HepG2 (cell line): ENCODE data around the gene MACROD2. TPM values are rescaled to one million over a fixed set of nuclear protein-coding genes. Genes with fewer than 3 reads are reported as not detected.

Experiments used
- ATF4 ChIP-seq, 2 experiments: fragments of 450-650 bp in 1 of 2; sonication (generic) in 1 of 2; formaldehyde crosslinking; IDR thresholded peaks; 2 replicates each; pipeline versions ENCODE4 v1.5.0 to v1.8.0; 2020 to 2022; ENCODE audit warnings: mild to moderate bottlenecking in 1 of 2, missing genetic modification reagents in 1 of 2
- CREB1 ChIP-seq, 2 experiments: fragments of 450-650 bp in 1 of 2; IDR thresholded peaks; 2 replicates each; pipeline ENCODE4 v1.6.1; 2016 to 2017; ENCODE audit warnings: control low read depth in 1 of 2, mild to moderate bottlenecking in 1 of 2, missing compliant biosample characterization in 1 of 2, missing genetic modification characterization in 1 of 2
- FOXA1 ChIP-seq, 2 experiments: fragments of 450-650 bp in 1 of 2; sonication (generic) in 1 of 2; formaldehyde crosslinking in 1 of 2; IDR thresholded peaks; 2 replicates each; pipeline versions ENCODE4 v1.4.0 to v1.6.1; 2016 to 2020; ENCODE audit warnings: missing genetic modification reagents in 1 of 2
- HNF1B ChIP-seq: sonication (generic); formaldehyde crosslinking; IDR thresholded peaks from 2 replicates; pipeline ENCODE4 v1.5.1; 2020; ENCODE audit warnings: mild to moderate bottlenecking, moderate library complexity, missing genetic modification reagents
- LCORL ChIP-seq, 2 experiments: fragments of 450-650 bp in 1 of 2; sonication (generic) in 1 of 2; formaldehyde crosslinking in 1 of 2; IDR thresholded peaks; 2 replicates each; pipeline versions ENCODE4 v1.5.0 to v1.6.1; 2017 to 2020; ENCODE audit warnings: antibody characterized with exemption in 1 of 2, missing genetic modification reagents in 1 of 2
- MATR3 ChIP-seq: sonication (generic); formaldehyde crosslinking; IDR thresholded peaks from 2 replicates; pipeline ENCODE4 v1.4.0; 2020; ENCODE audit warnings: missing genetic modification reagents
- MED13 ChIP-seq: sonication (generic); formaldehyde crosslinking; IDR thresholded peaks from 2 replicates; pipeline ENCODE4 v1.5.0; 2020; ENCODE audit warnings: missing genetic modification reagents
- NBN ChIP-seq: fragments of 450-650 bp; conservative IDR thresholded peaks from 2 replicates; pipeline ENCODE4 v1.6.1; 2017
- SMARCC2 ChIP-seq: fragments of 450-650 bp; IDR thresholded peaks from 2 replicates; pipeline ENCODE4 v1.6.1; 2017; ENCODE audit warnings: antibody characterized with exemption, mild to moderate bottlenecking
- SNAPC2 ChIP-seq: sonication (generic); formaldehyde crosslinking; IDR thresholded peaks from 2 replicates; pipeline ENCODE4 v1.8.1; 2022; ENCODE audit warnings: mild to moderate bottlenecking, missing genetic modification reagents
- ZBTB14 ChIP-seq: sonication (generic); formaldehyde crosslinking; IDR thresholded peaks from 2 replicates; pipeline ENCODE4 v1.4.0; 2020; ENCODE audit warnings: missing genetic modification reagents
- ZBTB49 ChIP-seq: sonication (generic); formaldehyde crosslinking; IDR thresholded peaks from 2 replicates; pipeline ENCODE4 v1.4.0; 2020; ENCODE audit warnings: missing genetic modification reagents, borderline replicate concordance
- ZGPAT ChIP-seq: IDR thresholded peaks from 2 replicates; pipeline ENCODE4 v1.6.1; 2016; ENCODE audit warnings: mild to moderate bottlenecking
- ZKSCAN1 ChIP-seq: fragments of 150-350 bp; IDR thresholded peaks from 2 replicates; pipeline ENCODE4 v1.6.1; 2014; ENCODE audit warnings: low read length
- ZNF225 ChIP-seq: sonication (generic); formaldehyde crosslinking; IDR thresholded peaks from 2 replicates; pipeline ENCODE4 v1.4.0; 2020; ENCODE audit warnings: mild to moderate bottlenecking, missing genetic modification reagents
- ZNF552 ChIP-seq: sonication (generic); formaldehyde crosslinking; IDR thresholded peaks from 2 replicates; pipeline ENCODE4 v1.9.0; 2022; ENCODE audit warnings: missing genetic modification reagents, mild to moderate bottlenecking, borderline replicate concordance
- ZNF557 ChIP-seq: sonication (generic); formaldehyde crosslinking; IDR thresholded peaks from 2 replicates; pipeline ENCODE4 v1.4.0; 2020; ENCODE audit warnings: missing genetic modification reagents
- ZNF570 ChIP-seq: sonication (generic); formaldehyde crosslinking; IDR thresholded peaks from 2 replicates; pipeline ENCODE4 v1.4.0; 2020; ENCODE audit warnings: mild to moderate bottlenecking, missing genetic modification reagents, borderline replicate concordance
- polyA plus RNA-seq, 8 experiments: library from polyadenylated mRNA; depleted of rRNA in 3 of 8; stranded (reverse) in 7 of 8; unstranded in 1 of 8; fragments of >200 nt; fragmentation: Illumina TruSeq in 4 of 8; extraction: Trizol in 4 of 8; gene quantifications; 2 replicates each; pipeline versions ENCODE4 v1.2.1 to v1.2.3, GENCODE V29; 2011 to 2016; ENCODE audit warnings: low read depth in 4 of 8, missing spikeins in 1 of 8, mixed read lengths in 1 of 8; ENCODE audit not compliant: insufficient read depth in 1 of 8
- total RNA-seq, 5 experiments: library from RNA; depleted of rRNA; stranded (reverse); fragments of >200 nt; fragmentation: Illumina TruSeq; extraction: Trizol; gene quantifications; 2 replicates each; pipeline ENCODE4 v1.2.3, GENCODE V29; 2016; ENCODE audit warnings: low read depth in 1 of 5
- TF ChIP-seq, protein P1 (sequence below): sonication (generic); formaldehyde crosslinking; IDR thresholded peaks from 2 replicates; pipeline ENCODE4 v1.4.0; 2020; ENCODE audit warnings: missing genetic modification reagents

Gene MACROD2
- total and polyA plus RNA-seq, 2 of the 13 experiments (the other 11 are each of a cell fraction or from before 2014, with no cell fraction given): 0.13 to 0.51 TPM

GRCh38 chr20:14879020-14879697, 883.8 kb downstream of the MACROD2 start (continued):
- TF ChIP-seq CREB1 (IDR thresholded peaks at IDR 0.05) (no peak), CREB1 (CRISPR knock-in tag; IDR thresholded peaks at IDR 0.05) (peak; percentile 60), ZNF557 (CRISPR knock-in tag) (no peak), FOXA1 (IDR thresholded peaks at IDR 0.05) (peak; percentile 78), FOXA1 (CRISPR knock-in tag; IDR thresholded peaks at IDR 0.05) (peak; percentile 74), ATF4 (CRISPR knock-in tag; IDR thresholded peaks at IDR 0.05) (peak in 1 of 2 experiments; percentile 55; a peak in 2 of 4 replicates), ZNF552 (no peak), LCORL (IDR thresholded peaks at IDR 0.05) (no peak), LCORL (CRISPR knock-in tag; IDR thresholded peaks at IDR 0.05) (no peak), MED13 (CRISPR knock-in tag) (no peak), ZKSCAN1 (no peak), SMARCC2 (no peak), ZGPAT (CRISPR knock-in tag) (peak; percentile 67; the same call in 1 of the 2 replicates), HNF1B (CRISPR knock-in tag) (no peak), ZNF570 (no peak), NBN (no peak), ZBTB49 (CRISPR knock-in tag) (no peak), ZBTB14 (no peak), ZNF225 (no peak), MATR3 (CRISPR knock-in tag) (no peak), SNAPC2 (CRISPR knock-in tag) (no peak)
- TF ChIP-seq, protein P1, sequence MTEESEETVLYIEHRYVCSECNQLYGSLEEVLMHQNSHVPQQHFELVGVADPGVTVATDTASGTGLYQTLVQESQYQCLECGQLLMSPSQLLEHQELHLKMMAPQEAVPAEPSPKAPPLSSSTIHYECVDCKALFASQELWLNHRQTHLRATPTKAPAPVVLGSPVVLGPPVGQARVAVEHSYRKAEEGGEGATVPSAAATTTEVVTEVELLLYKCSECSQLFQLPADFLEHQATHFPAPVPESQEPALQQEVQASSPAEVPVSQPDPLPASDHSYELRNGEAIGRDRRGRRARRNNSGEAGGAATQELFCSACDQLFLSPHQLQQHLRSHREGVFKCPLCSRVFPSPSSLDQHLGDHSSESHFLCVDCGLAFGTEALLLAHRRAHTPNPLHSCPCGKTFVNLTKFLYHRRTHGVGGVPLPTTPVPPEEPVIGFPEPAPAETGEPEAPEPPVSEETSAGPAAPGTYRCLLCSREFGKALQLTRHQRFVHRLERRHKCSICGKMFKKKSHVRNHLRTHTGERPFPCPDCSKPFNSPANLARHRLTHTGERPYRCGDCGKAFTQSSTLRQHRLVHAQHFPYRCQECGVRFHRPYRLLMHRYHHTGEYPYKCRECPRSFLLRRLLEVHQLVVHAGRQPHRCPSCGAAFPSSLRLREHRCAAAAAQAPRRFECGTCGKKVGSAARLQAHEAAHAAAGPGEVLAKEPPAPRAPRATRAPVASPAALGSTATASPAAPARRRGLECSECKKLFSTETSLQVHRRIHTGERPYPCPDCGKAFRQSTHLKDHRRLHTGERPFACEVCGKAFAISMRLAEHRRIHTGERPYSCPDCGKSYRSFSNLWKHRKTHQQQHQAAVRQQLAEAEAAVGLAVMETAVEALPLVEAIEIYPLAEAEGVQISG (CRISPR knock-in tag): no peak
